Measurements from ENCODE around the gene ZNF587. TPM values are rescaled to one million over a fixed set of nuclear protein-coding genes. Genes with fewer than 3 reads are reported as not detected.
A peak's percentile ranks its signal among the peaks of the same experiment; 100 is the strongest.
"Not testable (repeated sequence)": the region's sequence is repeated elsewhere in the genome, so short reads cannot be mapped to it uniquely, and the experiment has no call there.

Gene ZNF587
- total RNA-seq, 1 experiment from 2014 or later, result 25.9 TPM

DNA sequence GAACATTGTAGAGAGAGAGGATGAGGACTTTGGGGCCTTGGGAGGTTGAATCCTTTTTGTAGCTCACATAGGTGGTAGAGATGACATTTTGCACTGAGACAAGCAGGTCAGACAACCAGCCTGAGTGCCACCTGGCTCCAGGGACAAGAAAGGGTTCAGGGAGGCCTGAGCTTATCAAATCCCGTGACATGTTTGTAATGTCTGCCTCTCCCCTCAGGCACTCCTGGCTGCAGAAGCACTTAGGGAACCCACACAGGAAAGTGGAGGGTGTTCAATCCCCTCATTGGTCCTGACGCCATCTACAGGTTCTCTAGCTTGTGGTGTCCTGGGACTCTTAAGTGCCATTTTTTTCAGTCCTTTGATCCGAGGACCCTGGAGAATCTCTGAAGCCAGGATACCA lies 28.6 kb upstream of the ZNF587 start:
- H3K4me1 ChIP-seq (ENCODE audit: control insufficient read depth in 1 of 2, insufficient read depth in 2 of 2, low read length in 2 of 2), result peaks cover 0 to 14% of the 10 kb centered on the region in 2 experiments; a peak in 3 of 4 replicates
- RAD21 ChIA-PET (ENCODE audit: low non-redundant PET in 1 of 2, low total read pairs in 2 of 2, uncharacterized antibody in 2 of 2, unreplicated experiment in 2 of 2); H3K9ac ChIP-seq (ENCODE audit: low read length); H3K9me2 ChIP-seq (ENCODE audit: insufficient read depth); H3K27me3 ChIP-seq (ENCODE audit: insufficient read depth, low read length); H4K20me1 ChIP-seq (ENCODE audit: insufficient read depth); BruUV-seq (replicated peaks); intact Hi-C loops (cut with micrococcal nuclease); ATAC-seq; H3K27ac ChIP-seq (ENCODE audit: low read depth, low read length); CTCF ChIA-PET; POLR2A ChIA-PET; DNase-seq (ENCODE audit: low read depth, low spot score); H2AFZ ChIP-seq (ENCODE audit: low read depth, low read length, poor library complexity, severe bottlenecking); H3K9me3 ChIP-seq (ENCODE audit: control insufficient read depth in 1 of 2, insufficient read depth in 1 of 2, low read depth in 1 of 2, low read length in 2 of 2): not testable (repeated sequence)
- H3K4me2 ChIP-seq (ENCODE audit: low read length), result peak overlapping the region; percentile 85
- H3K4me3 ChIP-seq (replicated peaks in 1 of 2; ENCODE audit: low read depth in 1 of 2, low read length in 2 of 2), result peak overlapping the region; percentile 71 to 95
- H3K36me3 ChIP-seq (ENCODE audit: control insufficient read depth in 1 of 2, insufficient read depth in 2 of 2, low read length in 2 of 2), result peaks cover 3 to 15% of the 10 kb centered on the region in 2 experiments; a peak in 2 of 4 replicates
- H3K79me2 ChIP-seq (ENCODE audit: insufficient read depth, low read length), result peaks cover 67% of the 10 kb centered on the region

DNA sequence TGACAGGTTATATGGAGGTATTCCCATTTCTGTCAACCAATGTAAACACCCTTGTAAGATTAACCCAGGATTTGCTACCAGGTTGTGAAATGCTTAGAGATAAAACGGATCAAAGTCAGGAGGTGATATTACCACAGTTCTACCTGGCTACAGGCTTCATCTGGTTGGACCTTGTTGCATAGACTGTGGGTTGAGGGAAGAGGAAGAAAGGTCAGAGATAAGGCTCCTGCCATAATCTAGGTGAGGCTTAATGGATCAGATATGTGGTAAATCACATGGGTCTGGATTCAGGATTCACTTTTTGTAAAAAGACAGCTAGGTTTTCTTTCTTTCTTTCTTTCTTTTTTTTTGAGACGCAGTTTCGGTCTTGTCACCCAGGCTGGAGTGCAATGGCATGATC lies 28.2 kb upstream of the ZNF587 start:
- BruUV-seq (replicated peaks); POLR2A ChIA-PET; DNase-seq (ENCODE audit: low read depth, low spot score); H3K4me2 ChIP-seq (ENCODE audit: low read length); H3K4me3 ChIP-seq (replicated peaks in 1 of 2; ENCODE audit: low read depth in 1 of 2, low read length in 2 of 2); H4K20me1 ChIP-seq (ENCODE audit: insufficient read depth); H3K27me3 ChIP-seq (ENCODE audit: insufficient read depth, low read length); RAD21 ChIA-PET (ENCODE audit: low non-redundant PET in 1 of 2, low total read pairs in 2 of 2, uncharacterized antibody in 2 of 2, unreplicated experiment in 2 of 2); H3K9me3 ChIP-seq (ENCODE audit: control insufficient read depth in 1 of 2, insufficient read depth in 1 of 2, low read depth in 1 of 2, low read length in 2 of 2); H3K9ac ChIP-seq (ENCODE audit: low read length); H3K9me2 ChIP-seq (ENCODE audit: insufficient read depth); ATAC-seq; H2AFZ ChIP-seq (ENCODE audit: low read depth, low read length, poor library complexity, severe bottlenecking); H3K27ac ChIP-seq (ENCODE audit: low read depth, low read length); CTCF ChIA-PET; intact Hi-C loops (cut with micrococcal nuclease): not testable (repeated sequence)
- peaks cover 0 to 14% of the 10 kb centered on the region in 2 experiments; a peak in 3 of 4 replicates for H3K4me1 ChIP-seq (ENCODE audit: control insufficient read depth in 1 of 2, insufficient read depth in 2 of 2, low read length in 2 of 2)
- peaks cover 71% of the 10 kb centered on the region for H3K79me2 ChIP-seq (ENCODE audit: insufficient read depth, low read length)
- peaks cover 3 to 19% of the 10 kb centered on the region in 2 experiments; a peak in 2 of 4 replicates for H3K36me3 ChIP-seq (ENCODE audit: control insufficient read depth in 1 of 2, insufficient read depth in 2 of 2, low read length in 2 of 2)

DNA sequence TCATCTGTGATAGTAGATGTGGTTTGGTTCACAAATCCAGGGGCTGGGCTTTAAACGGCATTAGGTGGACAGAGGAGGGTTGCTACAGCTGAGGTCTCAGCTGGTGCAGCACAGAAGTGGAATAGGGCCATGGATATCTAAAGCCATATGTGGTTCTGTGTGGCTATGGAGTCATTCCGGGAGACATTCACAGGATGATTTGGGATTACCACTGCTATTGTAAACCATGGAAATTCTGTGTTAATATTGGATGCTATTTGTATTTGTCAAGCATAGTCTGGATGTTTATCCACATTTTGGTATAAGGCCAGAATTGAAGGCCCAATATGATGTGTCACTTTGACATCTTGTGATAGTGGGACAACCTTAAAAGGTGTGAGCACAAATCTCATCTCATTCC lies 26.5 kb upstream of the ZNF587 start:
- H3K27me3 ChIP-seq (ENCODE audit: insufficient read depth, low read length); H3K27ac ChIP-seq (ENCODE audit: low read depth, low read length); H2AFZ ChIP-seq (ENCODE audit: low read depth, low read length, poor library complexity, severe bottlenecking); H3K9me3 ChIP-seq (ENCODE audit: control insufficient read depth in 1 of 2, insufficient read depth in 1 of 2, low read depth in 1 of 2, low read length in 2 of 2); POLR2A ChIA-PET; DNase-seq (ENCODE audit: low read depth, low spot score); H3K9ac ChIP-seq (ENCODE audit: low read length); H3K4me3 ChIP-seq (replicated peaks in 1 of 2; ENCODE audit: low read depth in 1 of 2, low read length in 2 of 2); RAD21 ChIA-PET (ENCODE audit: low non-redundant PET in 1 of 2, low total read pairs in 2 of 2, uncharacterized antibody in 2 of 2, unreplicated experiment in 2 of 2); H4K20me1 ChIP-seq (ENCODE audit: insufficient read depth); H3K4me2 ChIP-seq (ENCODE audit: low read length); H3K9me2 ChIP-seq (ENCODE audit: insufficient read depth); ATAC-seq; intact Hi-C loops (cut with micrococcal nuclease); BruUV-seq (replicated peaks); CTCF ChIA-PET: not testable (repeated sequence)
- H3K4me1 ChIP-seq (ENCODE audit: control insufficient read depth in 1 of 2, insufficient read depth in 2 of 2, low read length in 2 of 2), result peaks cover 0 to 14% of the 10 kb centered on the region in 2 experiments; a peak in 3 of 4 replicates
- peaks cover 3 to 20% of the 10 kb centered on the region in 2 experiments; a peak in 2 of 4 replicates for H3K36me3 ChIP-seq (ENCODE audit: control insufficient read depth in 1 of 2, insufficient read depth in 2 of 2, low read length in 2 of 2)
- peaks cover 86% of the 10 kb centered on the region for H3K79me2 ChIP-seq (ENCODE audit: insufficient read depth, low read length)

DNA sequence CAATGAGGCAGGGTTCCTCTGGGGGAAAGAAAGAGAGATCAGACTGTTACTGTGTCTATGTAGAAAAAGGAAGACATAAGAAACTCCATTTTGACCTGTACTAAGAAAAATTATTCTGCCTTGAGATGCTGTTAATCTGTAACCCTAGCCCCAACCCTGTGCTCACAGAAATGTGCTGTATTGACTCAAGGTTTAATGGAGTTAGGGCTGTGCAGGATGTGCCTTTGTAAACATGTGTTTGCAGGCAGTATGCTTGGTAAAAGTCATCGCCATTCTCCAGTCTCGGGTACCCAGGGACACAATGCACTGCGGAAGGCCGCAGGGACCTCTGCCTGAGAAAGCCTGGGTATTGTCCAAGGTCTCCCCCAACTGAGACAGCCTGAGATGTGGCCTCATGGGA lies 26.1 kb upstream of the ZNF587 start:
- H3K4me3 ChIP-seq (replicated peaks in 1 of 2; ENCODE audit: low read depth in 1 of 2, low read length in 2 of 2); H3K27me3 ChIP-seq (ENCODE audit: insufficient read depth, low read length); H3K27ac ChIP-seq (ENCODE audit: low read depth, low read length); H3K9ac ChIP-seq (ENCODE audit: low read length); H3K9me2 ChIP-seq (ENCODE audit: insufficient read depth); ATAC-seq; CTCF ChIA-PET; intact Hi-C loops (cut with micrococcal nuclease); POLR2A ChIA-PET; RAD21 ChIA-PET (ENCODE audit: low non-redundant PET in 1 of 2, low total read pairs in 2 of 2, uncharacterized antibody in 2 of 2, unreplicated experiment in 2 of 2); H3K4me2 ChIP-seq (ENCODE audit: low read length); H3K9me3 ChIP-seq (ENCODE audit: control insufficient read depth in 1 of 2, insufficient read depth in 1 of 2, low read depth in 1 of 2, low read length in 2 of 2); H4K20me1 ChIP-seq (ENCODE audit: insufficient read depth); DNase-seq (ENCODE audit: low read depth, low spot score); BruUV-seq (replicated peaks); H2AFZ ChIP-seq (ENCODE audit: low read depth, low read length, poor library complexity, severe bottlenecking): not testable (repeated sequence)
- Histone ChIP-seq H3K79me2 (ENCODE audit: insufficient read depth, low read length) (peaks cover 91% of the 10 kb centered on the region), H3K36me3 (ENCODE audit: control insufficient read depth in 1 of 2, insufficient read depth in 2 of 2, low read length in 2 of 2) (peaks cover 3 to 20% of the 10 kb centered on the region in 2 experiments; a peak in 2 of 4 replicates), H3K4me1 (ENCODE audit: control insufficient read depth in 1 of 2, insufficient read depth in 2 of 2, low read length in 2 of 2) (peaks cover 0 to 12% of the 10 kb centered on the region in 2 experiments; a peak in 3 of 4 replicates)

All from HCT116 (cell line).